ENCODE measurements around the gene RP9.

RP9 gene

DNA sequence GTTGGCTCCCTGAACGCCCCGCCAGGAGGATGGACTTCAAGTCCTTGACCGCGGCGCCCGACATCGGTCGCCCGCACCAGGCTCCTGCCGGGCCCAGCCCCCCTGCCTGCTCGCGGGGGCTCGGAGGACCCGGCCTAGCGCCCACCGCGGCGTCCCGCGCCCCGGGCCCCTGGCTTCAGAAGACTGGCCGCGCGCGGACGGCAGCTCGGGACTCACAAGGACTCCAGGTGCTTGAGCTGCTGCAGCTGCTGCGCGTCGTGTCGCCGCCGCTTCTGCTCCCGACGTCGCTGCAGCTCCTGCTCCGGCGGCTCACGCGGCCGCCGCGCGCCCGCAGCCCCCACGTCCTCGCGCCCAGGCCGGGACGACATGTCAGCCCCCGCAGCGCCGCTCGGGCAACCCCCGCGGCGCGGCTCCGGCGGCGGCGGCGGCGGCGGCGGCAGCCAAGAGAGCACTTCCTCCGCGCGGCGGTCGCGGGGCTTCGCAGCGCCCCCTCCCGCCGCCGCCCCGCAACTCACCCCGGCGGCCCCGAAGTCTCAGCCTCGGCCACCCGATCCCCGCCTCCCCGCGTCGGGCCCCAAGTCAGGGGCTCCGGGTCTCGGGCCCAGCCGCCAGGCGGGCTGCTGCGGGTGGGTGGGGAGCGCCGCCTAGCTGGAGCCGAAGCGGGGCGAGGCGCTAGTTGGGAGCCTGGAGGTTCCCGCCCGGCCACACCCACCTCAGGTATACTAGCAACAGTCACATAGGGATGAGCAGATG is at the start of gene RP9:
Gene RP9, minus strand, starts transcription at position 400 of the 753 bp plus-strand sequence. Its CDS starts 32 bp downstream, at position 368.
- peak; percentile 31 for TF ChIP-seq CTCF (IDR thresholded peaks at IDR 0.05; ENCODE audit: low read depth, low read length, missing control alignments)
- peak; percentile 37 for DNase-seq
- in situ Hi-C loops (cut with HindIII; ENCODE audit: low pct_ligation_motif_present, low sequenced_read_pairs): no loop called here
- Histone ChIP-seq H3K27me3 (replicated peaks) (no peaks in the 10 kb centered on the region), H3K4me3 (ENCODE audit: low read depth, low read length) (peak within 1 kb of the TSS; percentile 73), H3K36me3 (replicated peaks) (no peaks in the 10 kb centered on the region), H3K27ac (peak within 1 kb of the TSS; percentile 54)

GRCh38 chr7:33157781-33158180 is 48.6 kb upstream of the RP9 start:
- H3K4me3 ChIP-seq (ENCODE audit: low read depth, low read length): no peak overlapping the region
- peak; percentile 31 for DNase-seq
- no peak for TF ChIP-seq CTCF (IDR thresholded peaks at IDR 0.05; ENCODE audit: low read depth, low read length, missing control alignments)
- H3K27ac ChIP-seq: peak overlapping the region; percentile 12
- no peaks in the 10 kb centered on the region for H3K27me3 ChIP-seq (replicated peaks)
- no peaks in the 10 kb centered on the region for H3K36me3 ChIP-seq (replicated peaks)
- in situ Hi-C loops (cut with HindIII; ENCODE audit: low pct_ligation_motif_present, low sequenced_read_pairs): no loop called here

DNA sequence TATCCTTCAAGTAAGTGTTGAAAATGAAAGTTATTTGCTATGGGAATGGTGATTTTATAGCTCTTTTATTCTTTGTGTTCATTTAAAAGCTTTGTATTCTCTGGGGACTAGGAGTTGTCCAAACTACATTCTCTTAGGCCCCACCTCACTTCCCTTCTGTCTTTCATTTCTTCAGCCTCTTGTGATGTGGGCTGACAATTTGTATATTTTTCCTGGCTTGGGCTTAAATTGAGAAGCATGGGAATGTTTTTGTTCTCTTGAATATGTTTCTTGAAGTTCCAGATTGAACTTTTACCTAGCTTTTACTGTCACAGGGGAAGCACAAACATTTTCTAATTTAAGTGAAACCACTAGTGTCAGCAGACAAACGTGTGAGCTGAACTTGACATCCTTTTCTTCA is 48.1 kb upstream of the RP9 start:
- no peak for DNase-seq
- Histone ChIP-seq H3K4me3 (ENCODE audit: low read depth, low read length) (no peak overlapping the region), H3K27ac (peak overlapping the region; percentile 12), H3K27me3 (replicated peaks) (no peaks in the 10 kb centered on the region), H3K36me3 (replicated peaks) (no peaks in the 10 kb centered on the region)
- in situ Hi-C loops (cut with HindIII; ENCODE audit: low pct_ligation_motif_present, low sequenced_read_pairs): no loop called here
- no peak for TF ChIP-seq CTCF (IDR thresholded peaks at IDR 0.05; ENCODE audit: low read depth, low read length, missing control alignments)

DNA sequence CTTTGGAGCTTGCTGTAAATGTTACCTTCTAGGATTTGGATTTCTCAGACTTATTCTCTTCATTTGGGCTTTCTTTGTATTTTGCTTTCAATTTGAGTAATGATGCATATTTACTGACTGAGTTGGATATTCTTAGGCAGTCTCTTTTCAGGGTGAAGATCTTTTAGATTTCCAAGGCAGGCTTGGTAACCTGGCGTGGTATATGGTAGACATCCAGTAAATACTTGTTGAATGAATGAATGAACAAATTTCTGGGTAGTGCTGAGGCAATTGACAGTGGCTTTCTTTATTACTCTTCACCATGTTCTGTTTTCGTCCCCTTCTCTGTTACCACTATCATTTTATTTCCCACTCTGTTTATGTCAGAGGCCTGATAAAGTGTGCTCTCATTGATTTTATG is 47.2 kb upstream of the RP9 start:
- DNase-seq: no peak
- in situ Hi-C loops (cut with HindIII; ENCODE audit: low pct_ligation_motif_present, low sequenced_read_pairs): no loop called here
- H3K27ac ChIP-seq: no peak overlapping the region
- no peaks in the 10 kb centered on the region for H3K27me3 ChIP-seq (replicated peaks)
- no peaks in the 10 kb centered on the region for H3K36me3 ChIP-seq (replicated peaks)
- no peak for TF ChIP-seq CTCF (IDR thresholded peaks at IDR 0.05; ENCODE audit: low read depth, low read length, missing control alignments)
- H3K4me3 ChIP-seq (ENCODE audit: low read depth, low read length): no peak overlapping the region

DNA sequence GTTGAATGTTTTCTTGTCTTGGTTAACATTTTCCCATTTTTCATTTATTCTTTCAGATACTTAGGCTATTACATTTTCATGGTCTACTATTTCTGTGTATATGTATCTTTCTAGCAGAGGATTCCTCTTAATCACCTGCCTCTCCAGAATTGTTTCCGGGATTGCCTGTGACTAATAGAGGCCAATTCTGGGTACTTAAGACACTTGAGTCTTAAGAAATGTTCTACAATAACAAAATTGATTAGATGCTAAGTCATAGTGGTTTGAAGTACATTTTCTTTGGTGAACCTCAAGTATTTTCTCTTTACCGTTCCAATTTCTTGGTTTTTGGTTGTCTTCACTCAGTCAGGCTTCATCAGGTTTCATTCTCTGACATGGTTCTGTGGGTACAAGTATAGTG is 46.6 kb upstream of the RP9 start:
- TF ChIP-seq CTCF (IDR thresholded peaks at IDR 0.05; ENCODE audit: low read depth, low read length, missing control alignments): no peak
- no peak overlapping the region for H3K27ac ChIP-seq
- H3K36me3 ChIP-seq (replicated peaks): no peaks in the 10 kb centered on the region
- DNase-seq: peak; percentile 46
- in situ Hi-C loops (cut with HindIII; ENCODE audit: low pct_ligation_motif_present, low sequenced_read_pairs): no loop called here
- no peak overlapping the region for H3K4me3 ChIP-seq (ENCODE audit: low read depth, low read length)
- H3K27me3 ChIP-seq (replicated peaks): no peaks in the 10 kb centered on the region

GRCh38 chr7:33152087-33152486 is 42.9 kb upstream of the RP9 start:
- no peak overlapping the region for H3K4me3 ChIP-seq (ENCODE audit: low read depth, low read length)
- no peak for TF ChIP-seq CTCF (IDR thresholded peaks at IDR 0.05; ENCODE audit: low read depth, low read length, missing control alignments)
- no peaks in the 10 kb centered on the region for H3K36me3 ChIP-seq (replicated peaks)
- H3K27me3 ChIP-seq (replicated peaks): no peaks in the 10 kb centered on the region
- no peak overlapping the region for H3K27ac ChIP-seq
- DNase-seq: no peak
- in situ Hi-C loops (cut with HindIII; ENCODE audit: low pct_ligation_motif_present, low sequenced_read_pairs): no loop called here
